Measurements from ENCODE around the gene ZNF445.

DNA sequence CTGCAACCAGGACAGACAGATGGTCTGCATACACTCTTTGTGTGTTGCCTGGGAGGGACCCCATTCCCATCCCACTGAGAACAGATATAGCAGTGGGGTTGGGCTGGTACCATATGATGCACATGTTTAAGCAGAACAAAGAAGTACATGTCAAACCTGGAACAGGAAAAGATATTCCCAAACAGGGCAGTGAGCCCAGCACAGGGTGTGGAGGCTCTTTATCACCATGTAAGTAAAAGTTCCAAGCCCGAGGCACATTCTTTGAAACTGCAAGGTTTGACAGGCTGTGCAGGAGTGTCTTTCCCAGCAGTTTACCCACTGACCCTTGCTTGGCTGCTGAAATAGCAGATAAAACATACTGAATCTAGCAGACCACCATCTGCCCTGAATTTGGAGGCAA is 5.3 kb upstream of the ZNF445 start:
- TF ChIP-seq, protein P1, sequence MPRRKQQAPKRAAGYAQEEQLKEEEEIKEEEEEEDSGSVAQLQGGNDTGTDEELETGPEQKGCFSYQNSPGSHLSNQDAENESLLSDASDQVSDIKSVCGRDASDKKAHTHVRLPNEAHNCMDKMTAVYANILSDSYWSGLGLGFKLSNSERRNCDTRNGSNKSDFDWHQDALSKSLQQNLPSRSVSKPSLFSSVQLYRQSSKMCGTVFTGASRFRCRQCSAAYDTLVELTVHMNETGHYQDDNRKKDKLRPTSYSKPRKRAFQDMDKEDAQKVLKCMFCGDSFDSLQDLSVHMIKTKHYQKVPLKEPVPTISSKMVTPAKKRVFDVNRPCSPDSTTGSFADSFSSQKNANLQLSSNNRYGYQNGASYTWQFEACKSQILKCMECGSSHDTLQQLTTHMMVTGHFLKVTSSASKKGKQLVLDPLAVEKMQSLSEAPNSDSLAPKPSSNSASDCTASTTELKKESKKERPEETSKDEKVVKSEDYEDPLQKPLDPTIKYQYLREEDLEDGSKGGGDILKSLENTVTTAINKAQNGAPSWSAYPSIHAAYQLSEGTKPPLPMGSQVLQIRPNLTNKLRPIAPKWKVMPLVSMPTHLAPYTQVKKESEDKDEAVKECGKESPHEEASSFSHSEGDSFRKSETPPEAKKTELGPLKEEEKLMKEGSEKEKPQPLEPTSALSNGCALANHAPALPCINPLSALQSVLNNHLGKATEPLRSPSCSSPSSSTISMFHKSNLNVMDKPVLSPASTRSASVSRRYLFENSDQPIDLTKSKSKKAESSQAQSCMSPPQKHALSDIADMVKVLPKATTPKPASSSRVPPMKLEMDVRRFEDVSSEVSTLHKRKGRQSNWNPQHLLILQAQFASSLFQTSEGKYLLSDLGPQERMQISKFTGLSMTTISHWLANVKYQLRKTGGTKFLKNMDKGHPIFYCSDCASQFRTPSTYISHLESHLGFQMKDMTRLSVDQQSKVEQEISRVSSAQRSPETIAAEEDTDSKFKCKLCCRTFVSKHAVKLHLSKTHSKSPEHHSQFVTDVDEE (CRISPR knock-in tag; IDR thresholded peaks at IDR 0.05), result no peak
- no peak for TF ChIP-seq ISL1 (CRISPR knock-in tag; IDR thresholded peaks at IDR 0.05)
- no peak for TF ChIP-seq PPARA (CRISPR knock-in tag; IDR thresholded peaks at IDR 0.05; ENCODE audit: borderline replicate concordance)
- TF ChIP-seq, protein P2, sequence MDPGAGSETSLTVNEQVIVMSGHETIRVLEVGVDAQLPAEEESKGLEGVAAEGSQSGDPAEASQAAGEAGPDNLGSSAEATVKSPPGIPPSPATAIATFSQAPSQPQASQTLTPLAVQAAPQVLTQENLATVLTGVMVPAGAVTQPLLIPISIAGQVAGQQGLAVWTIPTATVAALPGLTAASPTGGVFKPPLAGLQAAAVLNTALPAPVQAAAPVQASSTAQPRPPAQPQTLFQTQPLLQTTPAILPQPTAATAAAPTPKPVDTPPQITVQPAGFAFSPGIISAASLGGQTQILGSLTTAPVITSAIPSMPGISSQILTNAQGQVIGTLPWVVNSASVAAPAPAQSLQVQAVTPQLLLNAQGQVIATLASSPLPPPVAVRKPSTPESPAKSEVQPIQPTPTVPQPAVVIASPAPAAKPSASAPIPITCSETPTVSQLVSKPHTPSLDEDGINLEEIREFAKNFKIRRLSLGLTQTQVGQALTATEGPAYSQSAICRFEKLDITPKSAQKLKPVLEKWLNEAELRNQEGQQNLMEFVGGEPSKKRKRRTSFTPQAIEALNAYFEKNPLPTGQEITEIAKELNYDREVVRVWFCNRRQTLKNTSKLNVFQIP (CRISPR knock-in tag; IDR thresholded peaks at IDR 0.05; ENCODE audit: borderline replicate concordance, low read depth), result no peak
- no peak for TF ChIP-seq ZNF565 (CRISPR knock-in tag; conservative IDR thresholded peaks at IDR 0.05; ENCODE audit: low read depth)
- TF ChIP-seq, protein P3, sequence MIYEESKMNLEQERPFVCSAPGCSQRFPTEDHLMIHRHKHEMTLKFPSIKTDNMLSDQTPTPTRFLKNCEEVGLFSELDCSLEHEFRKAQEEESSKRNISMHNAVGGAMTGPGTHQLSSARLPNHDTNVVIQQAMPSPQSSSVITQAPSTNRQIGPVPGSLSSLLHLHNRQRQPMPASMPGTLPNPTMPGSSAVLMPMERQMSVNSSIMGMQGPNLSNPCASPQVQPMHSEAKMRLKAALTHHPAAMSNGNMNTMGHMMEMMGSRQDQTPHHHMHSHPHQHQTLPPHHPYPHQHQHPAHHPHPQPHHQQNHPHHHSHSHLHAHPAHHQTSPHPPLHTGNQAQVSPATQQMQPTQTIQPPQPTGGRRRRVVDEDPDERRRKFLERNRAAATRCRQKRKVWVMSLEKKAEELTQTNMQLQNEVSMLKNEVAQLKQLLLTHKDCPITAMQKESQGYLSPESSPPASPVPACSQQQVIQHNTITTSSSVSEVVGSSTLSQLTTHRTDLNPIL (CRISPR knock-in tag; IDR thresholded peaks at IDR 0.05; ENCODE audit: low read depth), result no peak
- no peak for TF ChIP-seq ARNTL (CRISPR knock-in tag; IDR thresholded peaks at IDR 0.05; ENCODE audit: borderline replicate concordance, low read depth)
